SK-MEL-5 (cell line): ENCODE results near the gene PRRG1. TPM values are rescaled to one million over a fixed set of nuclear protein-coding genes. Genes with fewer than 3 reads are reported as not detected.
"Not testable (repeated sequence)": the region's sequence is repeated elsewhere in the genome, so short reads cannot be mapped to it uniquely, and the experiment has no call there.

Experiments
- DNase-seq: peaks from one replicate; pipeline ENCODE4 v3.0.0-alpha.2; 2016; ENCODE audit warnings: low read depth, low spot score
- in situ Hi-C: cut with HindIII; loops from 2 replicates; pipeline ENCODE4 v1.10.0; 2016; ENCODE audit warnings: low sequenced_read_pairs, high pct_unique_total_duplicates, low pct_unique_long_range_greater_than_20kb
- total RNA-seq: library from RNA; depleted of rRNA; stranded (reverse); fragments of >200 nt; shearing (Covaris generic); gene quantifications from 2 replicates; pipeline ENCODE4 v1.2.3, GENCODE V29; 2014

The PRRG1 gene
- total RNA-seq, 1 experiment from 2014 or later, result 17.6 TPM

GRCh38 chrX:37441377-37441776 is 92.2 kb downstream of the PRRG1 start:
- DNase-seq, result no peak
- in situ Hi-C loops, result no loop called here

DNA sequence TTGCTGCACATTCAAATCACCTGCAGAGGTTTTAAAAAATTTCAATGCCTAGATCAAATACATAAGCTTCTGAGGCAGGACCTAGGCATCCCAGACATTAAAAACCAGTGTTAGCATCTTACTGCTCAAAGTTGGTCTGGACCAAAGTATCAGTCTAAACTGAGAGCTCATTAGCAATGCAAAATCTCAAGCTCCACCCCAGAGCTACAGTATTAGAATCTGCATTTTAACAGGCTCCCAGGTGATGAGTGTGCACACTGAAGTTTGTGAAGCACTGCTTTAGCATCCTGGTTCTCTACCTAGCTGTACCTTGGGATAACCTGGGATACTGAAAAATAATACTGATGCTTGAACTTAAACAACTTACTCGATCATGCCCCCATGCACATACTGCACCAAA is 96.0 kb downstream of the PRRG1 start:
- DNase-seq, result no peak
- in situ Hi-C loops, result no loop called here

DNA sequence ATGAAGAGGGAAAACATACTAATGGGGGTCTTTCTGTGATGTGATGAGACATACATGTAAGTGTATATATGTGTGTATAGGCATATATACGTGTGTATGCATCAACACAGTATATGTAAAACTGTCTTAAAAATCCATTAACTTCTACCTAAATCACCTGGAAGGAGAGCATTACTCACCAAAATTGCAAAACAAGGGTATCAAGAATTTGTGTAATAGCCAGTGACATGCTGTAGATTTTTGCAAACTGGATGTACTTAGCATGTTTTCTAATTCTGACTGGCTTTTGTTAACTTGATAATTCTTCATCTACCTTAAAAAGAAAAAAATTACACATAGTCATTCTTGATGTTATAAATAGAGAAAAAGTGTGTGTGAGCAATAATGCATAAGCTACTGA is 104.7 kb downstream of the PRRG1 start:
- in situ Hi-C loops, result no loop called here
- no peak for DNase-seq

DNA sequence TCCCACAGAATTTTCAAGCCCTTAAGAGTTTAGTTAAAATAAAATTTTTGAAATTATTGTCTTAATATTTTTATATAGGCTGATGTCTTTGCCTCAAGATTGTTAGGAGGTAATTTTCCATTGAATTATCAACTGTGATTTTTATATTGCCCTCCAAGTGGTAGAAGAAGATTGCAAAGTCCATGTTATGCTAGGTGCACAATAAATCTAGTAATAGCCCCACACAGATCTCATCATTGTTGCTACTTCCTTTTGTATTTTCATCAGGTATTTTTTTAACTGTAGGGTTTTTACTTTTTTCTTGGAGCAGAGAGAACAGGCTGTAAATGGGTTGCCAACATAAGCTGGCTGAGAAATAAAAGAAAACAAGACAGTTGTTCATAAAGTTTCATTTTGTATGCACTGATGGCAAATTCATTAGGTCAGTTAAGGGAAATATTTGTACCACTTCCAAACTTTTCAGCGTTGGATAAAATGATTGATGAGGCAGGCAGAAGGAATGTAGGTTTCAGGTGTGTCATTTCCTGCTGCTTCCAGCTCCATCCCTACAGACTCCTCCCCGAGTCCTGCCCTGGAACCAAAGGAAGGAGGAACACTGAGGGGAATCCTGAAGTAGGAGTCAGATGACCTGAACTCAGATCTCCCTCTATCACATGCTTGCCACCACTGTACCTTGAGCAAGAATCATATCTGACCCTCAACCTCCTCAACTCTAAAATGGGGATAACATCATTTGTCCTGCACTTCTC is 105.5 kb downstream of the PRRG1 start:
- in situ Hi-C loops, result no loop called here
- no peak for DNase-seq

GRCh38 chrX:37455381-37455780 is 106.2 kb downstream of the PRRG1 start:
- no peak for DNase-seq
- in situ Hi-C loops, result no loop called here

GRCh38 chrX:37460285-37460684 is 111.1 kb downstream of the PRRG1 start:
- DNase-seq, in situ Hi-C loops: not testable (repeated sequence)

GRCh38 chrX:37462346-37462745 is 113.2 kb downstream of the PRRG1 start:
- DNase-seq, result no peak
- in situ Hi-C loops, result no loop called here

DNA sequence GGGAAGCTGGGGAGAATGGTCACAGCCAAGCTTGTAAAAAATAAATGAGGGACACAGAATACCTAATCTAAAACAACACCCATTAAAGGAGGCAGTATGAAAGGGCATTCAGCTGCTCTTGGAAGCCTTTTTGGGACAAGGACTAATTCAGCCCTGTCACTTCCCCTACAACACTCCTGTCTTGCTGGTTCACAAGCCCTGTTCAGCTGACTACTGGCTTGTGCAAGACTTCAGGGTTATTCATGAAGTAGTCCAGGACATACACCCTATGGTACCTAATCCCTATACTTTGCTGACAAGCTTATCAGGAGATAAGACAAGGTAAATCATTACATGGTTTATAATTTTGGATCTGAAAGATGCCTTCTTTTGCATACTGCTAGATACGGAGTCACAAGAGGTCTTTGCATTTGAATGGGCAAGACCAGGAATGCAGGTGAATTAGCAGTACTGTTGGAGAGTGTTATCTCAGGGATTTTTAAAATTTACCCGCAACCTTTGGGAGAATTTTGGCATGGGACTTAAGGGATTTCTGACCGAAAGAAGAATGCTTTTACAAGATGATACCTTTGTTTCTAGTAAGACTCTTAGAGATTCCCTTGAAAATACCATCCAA is 119.1 kb downstream of the PRRG1 start:
- no peak for DNase-seq
- in situ Hi-C loops, result no loop called here

DNA sequence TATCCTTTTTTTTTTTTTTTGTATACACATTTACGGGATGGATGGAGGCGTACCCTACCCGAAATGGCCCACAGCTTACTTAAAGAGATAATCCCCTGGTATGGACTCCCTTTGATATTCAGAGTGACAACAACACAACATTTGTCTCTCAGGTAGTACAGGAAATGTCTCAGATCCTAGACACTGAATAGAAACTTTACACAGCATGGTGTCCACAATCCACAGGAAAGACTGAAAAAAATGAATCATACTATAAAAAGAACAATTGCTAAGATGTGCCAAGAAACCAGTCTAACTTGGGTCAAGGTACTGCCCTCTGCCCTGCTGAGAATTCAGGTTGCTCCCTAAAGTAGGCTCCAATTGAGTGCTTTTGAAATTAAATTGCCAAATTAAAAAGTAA is 121.5 kb downstream of the PRRG1 start:
- no peak for DNase-seq
- in situ Hi-C loops, result no loop called here

DNA sequence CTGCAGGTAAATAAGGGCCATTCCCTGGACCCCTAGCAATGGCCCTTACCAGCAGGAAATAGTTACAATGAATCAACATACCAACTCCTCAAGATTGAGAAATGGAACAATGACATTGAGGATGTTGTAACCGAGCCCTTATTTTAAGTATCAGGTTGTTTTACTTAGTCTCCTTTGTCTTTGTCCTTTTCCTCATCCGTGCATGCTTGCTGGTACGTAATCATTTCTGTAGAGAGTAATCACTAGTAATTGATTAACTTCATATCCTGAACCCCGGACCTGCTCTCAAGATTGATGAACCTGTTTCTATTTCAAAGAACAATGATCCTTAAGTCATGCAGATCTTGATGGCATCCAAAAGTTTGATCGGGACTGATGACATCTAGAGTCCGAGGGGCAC is 123.7 kb downstream of the PRRG1 start:
- in situ Hi-C loops, result no loop called here
- no peak for DNase-seq

DNA sequence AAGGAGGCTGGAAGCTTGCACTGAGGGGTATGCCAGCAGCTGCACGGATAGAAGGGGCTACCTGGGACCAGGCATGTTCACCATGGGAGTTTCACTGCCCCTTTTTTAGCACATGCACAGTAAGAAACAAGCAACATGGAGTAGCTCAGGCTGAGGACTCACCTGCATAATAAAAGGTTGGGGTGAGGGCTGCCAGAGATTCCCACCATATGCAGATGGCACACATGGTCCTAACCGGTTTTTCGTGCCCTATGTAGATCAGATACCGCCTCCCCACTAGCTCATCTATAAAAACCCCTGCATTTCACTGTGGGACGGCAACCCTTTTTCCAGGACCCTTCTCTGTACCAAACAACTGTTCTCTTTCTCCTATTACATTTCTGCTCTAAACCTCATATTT is 125.3 kb downstream of the PRRG1 start:
- DNase-seq, result no peak
- in situ Hi-C loops, result no loop called here

GRCh38 chrX:37476571-37477170 is 127.5 kb downstream of the PRRG1 start:
- DNase-seq, result no peak
- in situ Hi-C loops, result no loop called here

DNA sequence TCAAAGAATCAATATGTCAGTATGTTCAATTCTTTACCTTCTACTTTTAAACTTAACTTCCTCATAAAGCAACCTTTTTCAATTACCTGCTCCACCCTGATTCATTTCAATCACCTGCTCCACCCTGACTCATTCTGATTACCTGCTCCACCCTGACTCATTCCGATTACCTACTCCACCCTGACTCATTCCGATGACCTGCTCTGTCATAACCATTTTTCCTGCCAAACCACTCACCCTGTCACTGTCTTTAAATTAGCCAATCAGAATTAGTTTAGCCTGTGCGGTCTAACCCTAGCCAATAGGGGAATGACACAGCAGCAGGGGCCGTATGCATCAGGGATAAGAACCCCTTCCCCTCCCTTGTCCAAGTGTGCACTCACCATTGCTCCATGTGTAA is 135.2 kb downstream of the PRRG1 start:
- in situ Hi-C loops, DNase-seq: not testable (repeated sequence)

DNA sequence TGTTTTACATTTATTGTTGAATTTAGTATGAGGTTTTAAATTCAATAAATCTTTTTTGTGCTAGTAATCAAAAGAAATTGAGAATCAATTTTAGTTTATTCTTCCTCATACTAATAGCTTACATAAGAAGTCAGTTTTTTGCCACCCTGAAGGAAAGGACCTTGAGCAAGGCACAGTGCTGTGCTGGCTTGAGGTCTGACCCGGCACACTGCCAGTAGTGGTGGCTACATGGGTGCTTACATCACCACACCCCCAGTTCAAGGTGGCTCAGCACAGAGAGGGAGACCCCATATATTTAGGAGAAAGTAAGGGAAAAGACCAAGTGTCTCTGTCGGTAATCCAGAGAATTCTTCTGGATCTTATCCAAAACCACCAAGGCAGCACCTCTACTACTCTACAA is 136.3 kb downstream of the PRRG1 start:
- DNase-seq, result no peak
- in situ Hi-C loops, result no loop called here

DNA sequence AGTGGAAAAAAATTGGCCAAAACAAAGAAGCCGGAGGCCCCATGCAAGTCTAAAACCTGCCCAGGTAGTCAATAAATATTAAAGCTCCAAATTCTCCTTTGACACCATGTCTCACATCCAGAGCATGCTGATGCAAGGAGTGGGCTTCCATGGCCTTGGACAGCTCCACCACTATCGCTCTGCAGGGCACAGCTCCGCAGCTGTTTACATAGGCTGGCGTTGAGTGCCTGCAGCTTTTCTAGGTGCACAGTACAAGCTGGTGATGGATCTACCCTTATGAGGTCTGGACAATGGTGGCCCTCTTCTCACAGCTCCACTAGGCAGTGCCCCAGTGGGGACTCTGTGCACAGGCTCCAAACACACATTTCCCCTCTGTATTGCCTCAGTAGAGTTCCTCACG is 138.1 kb downstream of the PRRG1 start:
- in situ Hi-C loops, result no loop called here
- DNase-seq, result no peak

DNA sequence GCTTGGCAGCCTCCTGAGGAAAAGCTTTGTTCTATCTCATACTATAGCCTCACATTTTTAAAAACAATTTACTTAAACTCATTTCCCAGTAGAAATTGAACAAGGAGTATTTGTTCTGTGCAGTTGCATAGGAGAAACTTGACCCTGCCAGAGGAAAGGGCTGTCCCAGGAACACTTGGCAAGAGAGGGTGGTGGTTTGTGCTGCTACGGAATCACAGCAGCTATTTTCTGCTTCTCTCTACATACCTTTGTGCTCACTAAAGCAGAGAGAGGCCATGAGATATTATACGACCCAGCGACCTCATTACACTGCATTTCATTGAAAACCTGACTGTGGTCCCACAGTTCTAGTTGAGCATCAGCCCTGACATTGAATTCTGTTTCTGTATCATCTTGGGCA is 139.2 kb downstream of the PRRG1 start:
- no peak for DNase-seq
- in situ Hi-C loops, result no loop called here

GRCh38 chrX:37491686-37492085 is 142.5 kb downstream of the PRRG1 start:
- DNase-seq, result no peak

DNA sequence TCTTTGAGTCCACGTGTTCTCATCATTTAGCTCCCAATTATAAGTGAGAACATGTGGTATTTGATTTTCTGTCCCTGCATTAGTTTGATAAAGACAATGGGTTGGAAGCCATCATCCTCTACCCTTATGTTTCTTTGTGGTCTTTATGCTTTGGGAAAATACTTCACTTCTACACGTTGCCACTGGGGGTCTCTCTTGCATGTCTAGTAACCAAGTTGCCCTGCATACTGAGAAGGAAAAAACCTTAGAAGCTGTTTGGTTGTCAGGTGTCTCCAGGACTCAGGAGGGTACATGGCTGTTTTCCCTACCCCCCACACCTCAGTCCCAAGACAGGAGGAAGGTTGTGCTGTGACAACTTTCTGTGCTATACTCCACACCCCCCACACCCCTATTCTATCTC is 146.6 kb downstream of the PRRG1 start:
- peak; percentile 24 for DNase-seq
- in situ Hi-C loops, result not testable (repeated sequence)

More at GRCh38 chrX:37491686-37492085, 142.5 kb downstream of the PRRG1 start:
- in situ Hi-C loops, result no loop called here

DNA sequence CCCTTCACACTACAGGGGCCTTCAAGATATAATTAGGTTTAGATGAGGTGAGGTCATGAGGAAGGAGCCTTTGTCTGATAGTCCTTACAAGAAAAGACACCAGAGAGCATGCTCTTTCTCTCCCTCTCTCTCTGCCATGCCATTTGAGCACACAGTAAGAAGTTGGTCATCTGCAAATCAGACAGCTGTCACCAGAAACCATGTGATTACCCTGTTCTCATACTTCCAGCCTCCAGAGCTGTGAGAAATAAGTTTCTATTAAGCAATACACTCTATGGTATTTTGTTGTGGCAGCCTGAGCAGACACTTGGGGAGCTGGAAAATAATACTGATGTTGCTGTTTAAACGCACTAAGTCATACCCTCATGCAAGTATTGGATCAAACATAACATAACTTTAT is 148.0 kb downstream of the PRRG1 start:
- in situ Hi-C loops, DNase-seq: not testable (repeated sequence)
